BJ (cell line): Measurements from ENCODE around the gene BCAR3. TPM values are rescaled to one million over a fixed set of nuclear protein-coding genes. Genes with fewer than 3 reads are reported as not detected.

Experiments used
- CTCF ChIA-PET: fragments of 350-600 bp; formaldehyde crosslinking; extraction: SDS; loops from one replicate; lab custom pipeline; 2021; ENCODE audit warnings: antibody characterized with exemption, inconsistent platforms; lab: Yijun Ruan, JAX
- POLR2A ChIA-PET: fragments of 300-600 bp; sonication (Branson Sonifier 250); formaldehyde crosslinking; extraction: SDS; loops from one replicate; lab custom pipeline; 2021; ENCODE audit warnings: antibody characterized with exemption; lab: Charles Lee
- DNase-seq: peaks from one replicate; pipeline ENCODE4 v3.0.0-alpha.2; 2011; ENCODE audit warnings: low read depth
- H3K27me3 ChIP-seq: 2 replicates; pipeline ENCODE4 v1.6.0; 2011; ENCODE audit warnings: low read length; ENCODE audit not compliant: control insufficient read depth, insufficient read depth
- H3K36me3 ChIP-seq: 2 replicates; pipeline ENCODE4 v1.5.1; 2011; ENCODE audit warnings: low read length; ENCODE audit not compliant: control insufficient read depth, insufficient read depth
- H3K4me3 ChIP-seq: 2 replicates; pipeline ENCODE4 v1.5.1; 2011; ENCODE audit warnings: low read depth, mild to moderate bottlenecking, control low read depth, low read length
- polyA plus RNA-seq: library from polyadenylated mRNA; depleted of rRNA; stranded (reverse); fragments of >200 nt; gene quantifications from 2 replicates; pipeline ENCODE4 v1.2.3, GENCODE V29; 2011
- TF ChIP-seq, protein P1 (sequence below): IDR thresholded peaks from 2 replicates; pipeline ENCODE4 v1.5.1; 2011; ENCODE audit warnings: low read depth, mild to moderate bottlenecking, control low read depth, inconsistent platforms, low read length, moderate library complexity; ENCODE audit not compliant: insufficient read depth

Gene BCAR3
- polyA plus RNA-seq, 1 experiment, result 31.7 TPM

DNA sequence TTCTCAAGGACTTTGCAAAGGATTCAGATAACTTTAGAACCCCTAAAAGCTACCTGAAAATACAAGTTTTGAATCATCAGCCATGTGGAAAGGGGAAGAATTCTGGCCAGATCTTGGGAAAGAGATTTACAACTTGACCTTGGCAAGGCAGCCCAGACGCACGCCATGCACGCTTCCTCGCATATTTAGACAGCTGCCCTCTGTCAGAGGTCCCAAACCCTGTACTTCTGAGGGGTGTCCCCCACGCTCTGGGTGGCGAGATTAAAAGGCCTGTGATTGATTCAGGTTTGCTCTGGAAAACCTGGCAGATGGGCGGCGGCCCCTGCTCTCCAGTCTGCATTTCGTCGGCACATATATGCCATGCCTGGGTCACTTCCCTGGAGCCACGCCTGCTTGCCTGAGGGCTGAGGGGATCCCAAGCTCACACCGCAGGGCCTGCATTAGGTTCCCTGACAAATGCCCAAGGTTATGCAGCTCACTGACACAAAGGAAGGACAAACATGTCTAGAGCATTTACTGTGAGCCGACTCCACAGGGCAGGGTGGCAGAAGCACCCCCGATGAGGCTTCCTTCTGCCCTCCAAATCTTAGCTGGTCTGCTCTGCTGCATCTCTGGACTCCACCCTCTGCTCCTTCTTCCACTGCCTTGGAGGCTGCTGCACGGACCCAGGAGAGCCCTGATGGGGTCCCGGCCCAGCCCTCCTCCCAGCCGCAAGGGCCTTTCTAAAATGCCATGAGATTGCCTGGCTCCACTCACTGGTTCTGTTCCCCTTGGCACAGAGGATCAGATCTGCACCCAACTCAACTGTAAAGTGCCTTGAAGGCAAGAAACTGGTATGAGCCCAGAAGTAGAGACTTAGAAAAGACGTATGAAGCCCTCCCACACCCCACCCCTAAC, 103.9 kb downstream of the BCAR3 start:
- Histone ChIP-seq H3K27me3 (no peaks in the 10 kb centered on the region), H3K36me3 (peaks cover 21% of the 10 kb centered on the region), H3K4me3 (no peak overlapping the region)
- ChIA-PET CTCF (interaction anchor here (0.9 to 1.6 kb wide), 2 partner anchors 85 to 139 kb away, joined by 3 read pairs; no protein-coding TSS in a partner anchor), POLR2A (no interaction called here)
- no peak for DNase-seq
- TF ChIP-seq, protein P1, sequence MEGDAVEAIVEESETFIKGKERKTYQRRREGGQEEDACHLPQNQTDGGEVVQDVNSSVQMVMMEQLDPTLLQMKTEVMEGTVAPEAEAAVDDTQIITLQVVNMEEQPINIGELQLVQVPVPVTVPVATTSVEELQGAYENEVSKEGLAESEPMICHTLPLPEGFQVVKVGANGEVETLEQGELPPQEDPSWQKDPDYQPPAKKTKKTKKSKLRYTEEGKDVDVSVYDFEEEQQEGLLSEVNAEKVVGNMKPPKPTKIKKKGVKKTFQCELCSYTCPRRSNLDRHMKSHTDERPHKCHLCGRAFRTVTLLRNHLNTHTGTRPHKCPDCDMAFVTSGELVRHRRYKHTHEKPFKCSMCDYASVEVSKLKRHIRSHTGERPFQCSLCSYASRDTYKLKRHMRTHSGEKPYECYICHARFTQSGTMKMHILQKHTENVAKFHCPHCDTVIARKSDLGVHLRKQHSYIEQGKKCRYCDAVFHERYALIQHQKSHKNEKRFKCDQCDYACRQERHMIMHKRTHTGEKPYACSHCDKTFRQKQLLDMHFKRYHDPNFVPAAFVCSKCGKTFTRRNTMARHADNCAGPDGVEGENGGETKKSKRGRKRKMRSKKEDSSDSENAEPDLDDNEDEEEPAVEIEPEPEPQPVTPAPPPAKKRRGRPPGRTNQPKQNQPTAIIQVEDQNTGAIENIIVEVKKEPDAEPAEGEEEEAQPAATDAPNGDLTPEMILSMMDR, result no peak

DNA sequence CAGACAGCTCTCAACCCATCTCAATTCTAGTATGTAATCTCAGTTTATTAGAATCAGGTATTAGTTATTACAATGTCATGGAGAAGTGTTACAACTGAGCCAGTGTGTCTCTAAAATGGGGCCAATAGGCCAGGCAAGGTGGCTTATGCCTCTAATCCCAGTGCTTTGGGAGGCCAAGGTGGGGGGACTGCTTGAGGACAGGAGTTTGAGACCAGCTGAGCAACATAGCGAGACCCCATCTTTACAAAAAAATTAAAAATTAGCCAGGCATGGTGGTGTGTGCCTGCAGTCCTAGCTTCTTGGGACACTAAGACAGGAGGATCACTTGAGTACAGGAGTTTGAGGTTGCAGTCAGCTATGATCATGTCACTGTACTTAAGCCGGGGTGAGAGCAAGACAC, 104.9 kb downstream of the BCAR3 start:
- H3K36me3 ChIP-seq, result peaks cover 18% of the 10 kb centered on the region
- DNase-seq, result no peak
- CTCF ChIA-PET, result interaction anchor here (0.9 to 1.9 kb wide), 2 partner anchors 86 to 267 kb away, joined by 3 to 5 read pairs; no protein-coding TSS in a partner anchor

DNA sequence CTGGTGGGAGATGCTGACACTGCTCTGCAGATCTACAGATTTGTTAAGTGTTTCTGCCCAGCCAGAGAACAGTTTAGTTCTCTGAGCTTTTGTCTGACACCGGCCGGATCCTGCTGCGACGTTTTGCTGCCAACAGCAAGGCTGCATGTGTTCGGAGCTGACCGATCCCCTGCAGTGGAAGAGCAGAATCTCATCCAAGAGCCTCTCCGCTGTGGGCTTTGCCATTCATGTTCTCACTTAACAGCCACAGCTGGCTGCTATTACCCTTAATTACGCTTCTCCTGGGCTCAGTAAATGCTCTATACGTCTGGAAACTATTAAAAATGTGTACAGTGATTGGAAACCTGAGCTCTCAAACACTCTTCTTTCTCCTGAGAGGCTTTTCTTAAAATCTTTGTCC, 105.3 kb downstream of the BCAR3 start:
- ChIA-PET CTCF (interaction anchor here (1.0 to 1.9 kb wide), 3 partner anchors 139 to 268 kb away, joined by 3 to 5 read pairs (median 3); no protein-coding TSS in a partner anchor), POLR2A (no interaction called here)
- Histone ChIP-seq H3K4me3 (no peak overlapping the region), H3K27me3 (no peaks in the 10 kb centered on the region), H3K36me3 (peaks cover 21% of the 10 kb centered on the region)
- no peak for DNase-seq
- TF ChIP-seq, protein P1, result no peak

More for the DNA sequence above, 104.9 kb downstream of the BCAR3 start:
- TF ChIP-seq, protein P1, result no peak
- Histone ChIP-seq H3K4me3 (no peak overlapping the region), H3K27me3 (no peaks in the 10 kb centered on the region)
- POLR2A ChIA-PET, result no interaction called here

DNA sequence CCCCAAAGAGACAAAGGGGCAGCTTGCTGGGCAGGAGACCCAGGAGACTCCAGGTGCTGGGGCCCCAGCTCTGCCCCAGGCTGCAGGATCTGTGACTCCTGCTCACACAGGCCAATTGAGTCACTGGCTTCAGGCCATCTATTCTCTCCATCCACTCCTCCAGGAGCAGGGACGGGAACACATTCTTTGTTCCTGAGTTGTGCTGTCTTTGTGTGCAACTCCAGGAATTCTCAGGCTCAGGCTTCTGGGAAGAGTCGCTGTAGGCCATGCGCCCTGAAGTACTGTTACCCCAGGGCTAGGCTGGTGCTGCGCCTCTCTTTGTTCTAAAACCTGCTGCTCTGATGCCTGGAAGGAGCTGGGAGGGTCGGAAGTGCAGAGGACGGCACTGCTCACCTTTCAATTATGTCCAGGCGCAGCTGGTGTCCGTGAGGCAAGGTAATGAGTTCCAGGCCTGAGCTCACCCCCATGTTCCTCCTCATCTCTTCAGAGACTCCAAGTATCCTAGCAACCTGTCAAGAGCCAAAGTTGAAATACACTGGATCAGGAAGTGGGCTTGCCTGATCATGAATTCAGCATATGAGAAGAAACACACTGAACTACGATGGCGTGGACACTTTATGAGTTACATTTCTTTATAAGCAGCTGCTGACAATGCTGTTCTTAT, 105.9 kb downstream of the BCAR3 start:
- ChIA-PET POLR2A (no interaction called here), CTCF (interaction anchor here (0.6 to 1.9 kb wide), 5 partner anchors 8 to 268 kb away, joined by 3 to 5 read pairs (median 3); no protein-coding TSS in a partner anchor)
- DNase-seq, result no peak
- Histone ChIP-seq H3K4me3 (no peak overlapping the region), H3K36me3 (peaks cover 22% of the 10 kb centered on the region), H3K27me3 (no peaks in the 10 kb centered on the region)
- TF ChIP-seq, protein P1, result no peak

DNA sequence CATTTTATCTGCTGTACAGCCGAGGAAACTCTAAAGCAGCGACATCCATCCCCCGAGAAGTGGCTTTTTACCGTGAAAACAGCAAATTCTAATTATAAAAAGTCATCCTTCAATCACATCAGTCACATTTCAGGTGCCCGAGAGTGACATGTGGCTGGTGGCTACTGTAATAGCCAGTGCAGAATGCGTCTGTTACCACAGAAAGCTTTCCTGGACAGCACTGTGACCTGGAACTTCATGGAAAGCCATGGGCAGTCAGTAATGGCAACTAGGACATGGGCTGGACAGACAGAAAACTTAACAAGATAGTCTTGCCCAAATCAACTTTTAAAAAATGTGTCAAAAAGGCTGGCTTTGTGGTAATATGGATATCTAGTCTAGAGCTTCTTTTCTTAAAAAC, 106.6 kb downstream of the BCAR3 start:
- CTCF ChIA-PET, result interaction anchor here (1.0 kb wide), 1 partner anchor 8 kb away, joined by 3 read pairs; no protein-coding TSS in a partner anchor
- H3K27me3 ChIP-seq, result no peaks in the 10 kb centered on the region
- no peak overlapping the region for H3K4me3 ChIP-seq
- peaks cover 24% of the 10 kb centered on the region for H3K36me3 ChIP-seq
- POLR2A ChIA-PET, result no interaction called here
- no peak for DNase-seq
- TF ChIP-seq, protein P1, result no peak
